ENCODE data around the gene NAA11. TPM values are rescaled to one million over a fixed set of nuclear protein-coding genes. Genes with fewer than 3 reads are reported as not detected.

NAA11 gene
- total RNA-seq (not detected), polyA plus RNA-seq (not detected)

- 93% methylated on average over 19 of the region's 19 CpGs for WGBS
- Histone ChIP-seq H3K36me3 (ENCODE audit: insufficient read depth) (no peaks in the 10 kb centered on the region), H3K4me1 (ENCODE audit: insufficient read depth) (no peaks in the 10 kb centered on the region), H3K27ac (ENCODE audit: low read depth) (no peak within 1 kb of the TSS), H3K4me3 (ENCODE audit: low read depth, low read length) (no peak within 1 kb of the TSS)
- DNase-seq (ENCODE audit: extremely low spot score) = no peak
These were observed at the start of gene NAA11 for GRCh38 chr4:79325864-79326328. Gene NAA11 (minus strand): TSS chr4:79326061. CDS start chr4:79325877, 184 bp downstream.

- no peak overlapping the region for H3K4me3 ChIP-seq (ENCODE audit: low read depth, low read length)
- DNase-seq (ENCODE audit: extremely low spot score) = no peak
- no peaks in the 10 kb centered on the region for H3K4me1 ChIP-seq (ENCODE audit: insufficient read depth)
- WGBS = 83% methylated on average over 2 of the region's 2 CpGs
- H3K27ac ChIP-seq (ENCODE audit: low read depth) = no peak overlapping the region
- no peaks in the 10 kb centered on the region for H3K36me3 ChIP-seq (ENCODE audit: insufficient read depth)
These were observed 44.2 kb upstream of the NAA11 start for GRCh38 chr4:79370026-79370425.

GRCh38 chr4:79367096-79367495, 41.2 kb upstream of the NAA11 start:
- Histone ChIP-seq H3K4me3 (ENCODE audit: low read depth, low read length) (no peak overlapping the region), H3K36me3 (ENCODE audit: insufficient read depth) (no peaks in the 10 kb centered on the region), H3K4me1 (ENCODE audit: insufficient read depth) (no peaks in the 10 kb centered on the region), H3K27ac (ENCODE audit: low read depth) (no peak overlapping the region)
- DNase-seq (ENCODE audit: extremely low spot score) = no peak
- 92% methylated on average over 2 of the region's 2 CpGs for WGBS

GRCh38 chr4:79366422-79366821, 40.6 kb upstream of the NAA11 start:
- no peak for DNase-seq (ENCODE audit: extremely low spot score)

GRCh38 chr4:79364061-79364460, 38.2 kb upstream of the NAA11 start:
- Histone ChIP-seq H3K4me3 (ENCODE audit: low read depth, low read length) (no peak overlapping the region), H3K4me1 (ENCODE audit: insufficient read depth) (no peaks in the 10 kb centered on the region), H3K27ac (ENCODE audit: low read depth) (no peak overlapping the region), H3K36me3 (ENCODE audit: insufficient read depth) (no peaks in the 10 kb centered on the region)
- DNase-seq (ENCODE audit: extremely low spot score) = no peak
- WGBS = 92% methylated on average over 6 of the region's 6 CpGs

More at GRCh38 chr4:79366422-79366821, 40.6 kb upstream of the NAA11 start:
- Histone ChIP-seq H3K4me1 (ENCODE audit: insufficient read depth) (no peaks in the 10 kb centered on the region), H3K4me3 (ENCODE audit: low read depth, low read length) (no peak overlapping the region), H3K27ac (ENCODE audit: low read depth) (no peak overlapping the region), H3K36me3 (ENCODE audit: insufficient read depth) (no peaks in the 10 kb centered on the region)

- no peak for DNase-seq (ENCODE audit: extremely low spot score)
- H3K4me3 ChIP-seq (ENCODE audit: low read depth, low read length) = no peak overlapping the region
- H3K27ac ChIP-seq (ENCODE audit: low read depth) = no peak overlapping the region
- 79% methylated on average over 4 of the region's 4 CpGs for WGBS
- H3K36me3 ChIP-seq (ENCODE audit: insufficient read depth) = no peaks in the 10 kb centered on the region
- H3K4me1 ChIP-seq (ENCODE audit: insufficient read depth) = no peaks in the 10 kb centered on the region
These were observed 36.8 kb upstream of the NAA11 start for GRCh38 chr4:79362626-79363025.

GRCh38 chr4:79360006-79360405, 34.1 kb upstream of the NAA11 start:
- no peak overlapping the region for H3K4me3 ChIP-seq (ENCODE audit: low read depth, low read length)
- no peak overlapping the region for H3K27ac ChIP-seq (ENCODE audit: low read depth)
- no peaks in the 10 kb centered on the region for H3K4me1 ChIP-seq (ENCODE audit: insufficient read depth)
- DNase-seq (ENCODE audit: extremely low spot score) = no peak
- H3K36me3 ChIP-seq (ENCODE audit: insufficient read depth) = no peaks in the 10 kb centered on the region

GRCh38 chr4:79358438-79358837, 32.6 kb upstream of the NAA11 start:
- DNase-seq (ENCODE audit: extremely low spot score) = no peak
- Histone ChIP-seq H3K36me3 (ENCODE audit: insufficient read depth) (no peaks in the 10 kb centered on the region), H3K27ac (ENCODE audit: low read depth) (no peak overlapping the region), H3K4me3 (ENCODE audit: low read depth, low read length) (no peak overlapping the region), H3K4me1 (ENCODE audit: insufficient read depth) (no peaks in the 10 kb centered on the region)
- WGBS = 92% methylated on average over 1 of the region's 1 CpG

- DNase-seq (ENCODE audit: extremely low spot score) = no peak
- 62% methylated on average over 8 of the region's 8 CpGs for WGBS
- Histone ChIP-seq H3K36me3 (ENCODE audit: insufficient read depth) (no peaks in the 10 kb centered on the region), H3K4me3 (ENCODE audit: low read depth, low read length) (no peak overlapping the region), H3K27ac (ENCODE audit: low read depth) (no peak overlapping the region), H3K4me1 (ENCODE audit: insufficient read depth) (no peaks in the 10 kb centered on the region)
These were observed 31.5 kb upstream of the NAA11 start for GRCh38 chr4:79357365-79357764.

GRCh38 chr4:79353075-79353474, 27.2 kb upstream of the NAA11 start:
- H3K36me3 ChIP-seq (ENCODE audit: insufficient read depth) = no peaks in the 10 kb centered on the region
- H3K4me3 ChIP-seq (ENCODE audit: low read depth, low read length) = no peak overlapping the region
- H3K4me1 ChIP-seq (ENCODE audit: insufficient read depth) = no peaks in the 10 kb centered on the region
- no peak overlapping the region for H3K27ac ChIP-seq (ENCODE audit: low read depth)
- WGBS = 88% methylated on average over 1 of the region's 1 CpG
- DNase-seq (ENCODE audit: extremely low spot score) = no peak

- DNase-seq (ENCODE audit: extremely low spot score) = no peak
- 95% methylated on average over 2 of the region's 2 CpGs for WGBS
- no peaks in the 10 kb centered on the region for H3K4me1 ChIP-seq (ENCODE audit: insufficient read depth)
These were observed 22.5 kb upstream of the NAA11 start for GRCh38 chr4:79348405-79348804.

GRCh38 chr4:79341893-79342653, 16.2 kb upstream of the NAA11 start:
- 91% methylated on average over 3 of the region's 3 CpGs for WGBS
- DNase-seq (ENCODE audit: extremely low spot score) = no peak
- H3K4me3 ChIP-seq (ENCODE audit: low read depth, low read length) = no peak overlapping the region
- H3K36me3 ChIP-seq (ENCODE audit: insufficient read depth) = no peaks in the 10 kb centered on the region
- H3K4me1 ChIP-seq (ENCODE audit: insufficient read depth) = no peaks in the 10 kb centered on the region
- no peak overlapping the region for H3K27ac ChIP-seq (ENCODE audit: low read depth)

More at GRCh38 chr4:79348405-79348804, 22.5 kb upstream of the NAA11 start:
- Histone ChIP-seq H3K36me3 (ENCODE audit: insufficient read depth) (no peaks in the 10 kb centered on the region), H3K4me3 (ENCODE audit: low read depth, low read length) (no peak overlapping the region), H3K27ac (ENCODE audit: low read depth) (no peak overlapping the region)

GRCh38 chr4:79340568-79340967, 14.7 kb upstream of the NAA11 start:
- no peak for DNase-seq (ENCODE audit: extremely low spot score)
- 97% methylated on average over 2 of the region's 2 CpGs for WGBS
- Histone ChIP-seq H3K4me3 (ENCODE audit: low read depth, low read length) (no peak overlapping the region), H3K27ac (ENCODE audit: low read depth) (no peak overlapping the region), H3K4me1 (ENCODE audit: insufficient read depth) (no peaks in the 10 kb centered on the region), H3K36me3 (ENCODE audit: insufficient read depth) (no peaks in the 10 kb centered on the region)

- Histone ChIP-seq H3K4me3 (ENCODE audit: low read depth, low read length) (no peak overlapping the region), H3K4me1 (ENCODE audit: insufficient read depth) (no peaks in the 10 kb centered on the region), H3K27ac (ENCODE audit: low read depth) (no peak overlapping the region), H3K36me3 (ENCODE audit: insufficient read depth) (no peaks in the 10 kb centered on the region)
- DNase-seq (ENCODE audit: extremely low spot score) = no peak
These were observed 12.3 kb upstream of the NAA11 start for GRCh38 chr4:79338148-79338547.

All from urinary bladder (tissue), 4 donors.